K562 (cell line): ENCODE data around the gene LRP2. TPM values are rescaled to one million over a fixed set of nuclear protein-coding genes. Genes with fewer than 3 reads are reported as not detected.

ENCODE experiments used
- BHLHE40 ChIP-seq: IDR thresholded peaks from 2 replicates; pipeline ENCODE4 v1.6.1; 2011; ENCODE audit warnings: low read length, improper control_type of control experiment
- C11orf30 ChIP-seq: fragments of 450-650 bp; IDR thresholded peaks from 2 replicates; pipeline ENCODE4 v1.6.1; 2016; ENCODE audit warnings: low read depth, mild to moderate bottlenecking
- CTBP1 ChIP-seq: fragments of 450-650 bp; IDR thresholded peaks from 2 replicates; pipeline ENCODE4 v1.6.1; 2016; ENCODE audit warnings: borderline replicate concordance
- CTCF ChIP-seq, 3 experiments: IDR thresholded peaks in 2 of 3; conservative IDR thresholded peaks in 1 of 3; 2 replicates each; pipeline ENCODE4 v1.5.1; 2011 to 2012; ENCODE audit warnings: low read length in 3 of 3, mild to moderate bottlenecking in 3 of 3, control low read depth in 2 of 3, improper control_type of control experiment in 1 of 3, inconsistent platforms in 1 of 3, low read depth in 1 of 3, mixed read lengths in 1 of 3, moderate library complexity in 1 of 3; ENCODE audit not compliant: insufficient read depth in 2 of 3
- GATAD2A ChIP-seq: fragments of 450-650 bp; IDR thresholded peaks from 2 replicates; pipeline ENCODE4 v1.6.1; 2017
- HDAC2 ChIP-seq: fragments of 450-650 bp; IDR thresholded peaks from 2 replicates; pipeline ENCODE4 v1.6.1; 2016; ENCODE audit warnings: mild to moderate bottlenecking
- MIER1 ChIP-seq: fragments of 450-650 bp; IDR thresholded peaks from 2 replicates; pipeline ENCODE4 v1.6.1; 2016; ENCODE audit warnings: antibody characterized with exemption, mild to moderate bottlenecking, low read depth
- MNT ChIP-seq, 2 experiments: fragments of 450-650 bp; conservative IDR thresholded peaks; 2 replicates each; pipeline ENCODE4 v1.6.1; 2017; ENCODE audit warnings: mild to moderate bottlenecking in 2 of 2, moderate library complexity in 2 of 2
- MXI1 ChIP-seq: IDR thresholded peaks from 2 replicates; pipeline ENCODE4 v1.6.1; 2011; ENCODE audit warnings: low read depth, mild to moderate bottlenecking, improper control_type of control experiment, low read length
- NCOA1 ChIP-seq: fragments of 450-650 bp; IDR thresholded peaks from 2 replicates; pipeline ENCODE4 v1.6.1; 2016; ENCODE audit warnings: low read depth
- SIX5 ChIP-seq, 2 experiments: IDR thresholded peaks; 2 replicates each; pipeline ENCODE4 v1.6.1; 2011; ENCODE audit warnings: low read length in 2 of 2, borderline replicate concordance in 1 of 2, low read depth in 1 of 2, mild to moderate bottlenecking in 1 of 2, moderate library complexity in 1 of 2; ENCODE audit not compliant: insufficient read depth in 1 of 2
- TARDBP ChIP-seq: fragments of 450-650 bp; IDR thresholded peaks from 2 replicates; pipeline ENCODE4 v1.6.1; 2016
- ZBTB33 ChIP-seq: sonication (generic); formaldehyde crosslinking; IDR thresholded peaks from 2 replicates; pipeline ENCODE4 v1.8.1; 2023; ENCODE audit warnings: mild to moderate bottlenecking, missing genetic modification reagents
- ZNF12 ChIP-seq: sonication (generic); formaldehyde crosslinking; IDR thresholded peaks from 2 replicates; pipeline ENCODE4 v1.4.0; 2020; ENCODE audit warnings: mild to moderate bottlenecking, missing genetic modification reagents
- polyA plus RNA-seq, 8 experiments: library from polyadenylated mRNA; depleted of rRNA in 4 of 8; stranded (reverse) in 5 of 8; unstranded in 3 of 8; fragments of >200 nt; fragmentation: Nextera tagmentation in 2 of 8; fragmentation: Illumina TruSeq in 1 of 8; extraction: Ambion mirVana in 2 of 8; extraction: Trizol in 1 of 8; gene quantifications; 2 replicates each; pipeline versions ENCODE4 v1.2.1 to v1.2.3, GENCODE V29; 2011 to 2014; ENCODE audit warnings: inconsistent platforms in 1 of 8, missing spikeins in 1 of 8
- total RNA-seq, 7 experiments: library from RNA; depleted of rRNA in 6 of 7; stranded (reverse); fragments of >200 nt in 6 of 7; fragmentation: Illumina TruSeq in 2 of 7; extraction: Trizol in 2 of 7; gene quantifications; 2 replicates each; pipeline versions ENCODE4 v1.2.1 to v1.2.3, GENCODE V29; 2011 to 2021; ENCODE audit warnings: low replicate concordance in 1 of 7
- TF ChIP-seq, protein P1 (sequence below): IDR thresholded peaks from 2 replicates; pipeline ENCODE4 v1.6.1; 2016; ENCODE audit warnings: missing genetic modification characterization, missing compliant biosample characterization
- TF ChIP-seq, protein P2 (sequence below), 3 experiments: fragments of 200-800 bp in 1 of 3; fragments of 250-450 bp in 1 of 3; fragments of 450-650 bp in 1 of 3; sonication (Bioruptor Pico) in 1 of 3; sonication (Bioruptor generic) in 1 of 3; formaldehyde crosslinking in 1 of 3; IDR thresholded peaks; 2 replicates each; pipeline versions ENCODE4 v1.6.1 to v1.8.0; 2016 to 2022; ENCODE audit warnings: mild to moderate bottlenecking in 2 of 3, missing genetic modification characterization in 2 of 3, missing compliant biosample characterization in 1 of 3, moderate library complexity in 1 of 3

LRP2 gene
- total and polyA plus RNA-seq, 9 of the 15 experiments (the other 6 are each of a cell fraction or from before 2014, with no cell fraction given), result 0.04 to 0.18 (median 0.11) TPM; not detected in 1

DNA sequence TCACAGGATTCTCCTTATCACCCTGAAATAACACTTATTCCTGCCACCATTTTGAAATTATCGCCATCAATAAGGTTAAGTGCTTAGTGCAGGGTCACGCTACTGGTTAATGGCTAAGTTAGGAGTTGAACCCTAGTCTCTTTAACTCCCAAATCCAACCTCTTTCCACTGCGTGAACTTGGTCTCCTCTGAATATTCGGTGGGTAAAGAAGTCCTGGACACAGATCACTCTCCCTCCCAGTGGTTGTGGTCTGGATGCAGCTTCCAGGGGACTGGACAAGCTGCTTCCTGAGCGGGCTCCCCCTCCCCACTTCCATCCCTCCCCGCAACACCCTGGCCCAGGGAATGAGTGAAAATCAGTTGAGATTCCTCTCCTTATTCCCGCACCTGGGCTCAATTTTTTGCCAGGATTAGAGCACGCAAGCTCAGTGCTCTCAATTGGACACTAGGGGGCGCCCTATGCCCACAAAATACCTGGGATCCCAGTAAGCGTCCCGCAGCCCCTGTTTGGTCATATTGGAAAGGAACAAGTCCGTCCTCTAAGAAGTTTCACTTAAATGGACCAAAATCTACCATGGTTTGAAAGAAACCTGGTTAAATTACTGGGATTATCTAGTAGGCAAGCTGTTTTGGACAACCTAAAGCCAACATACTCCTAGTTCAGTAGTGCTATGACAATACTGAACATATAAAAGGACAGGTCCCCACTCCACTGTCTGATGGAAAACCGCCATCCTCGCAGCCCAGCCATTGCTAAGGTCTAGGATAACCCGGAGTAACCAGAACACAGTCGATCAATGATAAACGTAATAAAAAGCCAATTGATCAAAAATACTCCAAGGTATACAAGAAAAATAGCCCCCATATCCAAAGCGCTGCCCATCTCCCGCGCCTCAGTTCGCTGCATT, 252.6 kb downstream of the LRP2 start (continued):
- TF ChIP-seq ZBTB33 (CRISPR knock-in tag) (peak; percentile 16; the same call in 1 of the 2 replicates), HDAC2 (no peak), CTCF (IDR thresholded peaks at IDR 0.05 in 2 of 3, conservative IDR thresholded peaks at IDR 0.05 in 1 of 3; ENCODE audit: insufficient read depth in 2 of 3, low read depth in 1 of 3, low read length in 3 of 3) (peak; percentile 90 to 95 (median 95)), MIER1 (no peak), ZNF12 (no peak), NCOA1 (no peak), MNT (conservative IDR thresholded peaks at IDR 0.05) (no peak), BHLHE40 (0 out of 2 replicates have a peak, but pooled peaks have one; percentile 5), TARDBP (no peak), C11orf30 (no peak), CTBP1 (0 out of 2 replicates have a peak, but pooled peaks have one; percentile 19), SIX5 (IDR thresholded peaks at IDR 0.05; ENCODE audit: borderline replicate concordance in 1 of 2, insufficient read depth in 1 of 2, low read depth in 1 of 2, low read length in 2 of 2) (no peak), MXI1 (no peak), GATAD2A (no peak)
- TF ChIP-seq, protein P1, sequence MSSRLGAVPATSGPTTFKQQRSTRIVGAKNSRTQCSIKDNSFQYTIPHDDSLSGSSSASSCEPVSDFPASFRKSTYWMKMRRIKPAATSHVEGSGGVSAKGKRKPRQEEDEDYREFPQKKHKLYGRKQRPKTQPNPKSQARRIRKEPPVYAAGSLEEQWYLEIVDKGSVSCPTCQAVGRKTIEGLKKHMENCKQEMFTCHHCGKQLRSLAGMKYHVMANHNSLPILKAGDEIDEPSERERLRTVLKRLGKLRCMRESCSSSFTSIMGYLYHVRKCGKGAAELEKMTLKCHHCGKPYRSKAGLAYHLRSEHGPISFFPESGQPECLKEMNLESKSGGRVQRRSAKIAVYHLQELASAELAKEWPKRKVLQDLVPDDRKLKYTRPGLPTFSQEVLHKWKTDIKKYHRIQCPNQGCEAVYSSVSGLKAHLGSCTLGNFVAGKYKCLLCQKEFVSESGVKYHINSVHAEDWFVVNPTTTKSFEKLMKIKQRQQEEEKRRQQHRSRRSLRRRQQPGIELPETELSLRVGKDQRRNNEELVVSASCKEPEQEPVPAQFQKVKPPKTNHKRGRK (tag), result no peak
- TF ChIP-seq, protein P2, sequence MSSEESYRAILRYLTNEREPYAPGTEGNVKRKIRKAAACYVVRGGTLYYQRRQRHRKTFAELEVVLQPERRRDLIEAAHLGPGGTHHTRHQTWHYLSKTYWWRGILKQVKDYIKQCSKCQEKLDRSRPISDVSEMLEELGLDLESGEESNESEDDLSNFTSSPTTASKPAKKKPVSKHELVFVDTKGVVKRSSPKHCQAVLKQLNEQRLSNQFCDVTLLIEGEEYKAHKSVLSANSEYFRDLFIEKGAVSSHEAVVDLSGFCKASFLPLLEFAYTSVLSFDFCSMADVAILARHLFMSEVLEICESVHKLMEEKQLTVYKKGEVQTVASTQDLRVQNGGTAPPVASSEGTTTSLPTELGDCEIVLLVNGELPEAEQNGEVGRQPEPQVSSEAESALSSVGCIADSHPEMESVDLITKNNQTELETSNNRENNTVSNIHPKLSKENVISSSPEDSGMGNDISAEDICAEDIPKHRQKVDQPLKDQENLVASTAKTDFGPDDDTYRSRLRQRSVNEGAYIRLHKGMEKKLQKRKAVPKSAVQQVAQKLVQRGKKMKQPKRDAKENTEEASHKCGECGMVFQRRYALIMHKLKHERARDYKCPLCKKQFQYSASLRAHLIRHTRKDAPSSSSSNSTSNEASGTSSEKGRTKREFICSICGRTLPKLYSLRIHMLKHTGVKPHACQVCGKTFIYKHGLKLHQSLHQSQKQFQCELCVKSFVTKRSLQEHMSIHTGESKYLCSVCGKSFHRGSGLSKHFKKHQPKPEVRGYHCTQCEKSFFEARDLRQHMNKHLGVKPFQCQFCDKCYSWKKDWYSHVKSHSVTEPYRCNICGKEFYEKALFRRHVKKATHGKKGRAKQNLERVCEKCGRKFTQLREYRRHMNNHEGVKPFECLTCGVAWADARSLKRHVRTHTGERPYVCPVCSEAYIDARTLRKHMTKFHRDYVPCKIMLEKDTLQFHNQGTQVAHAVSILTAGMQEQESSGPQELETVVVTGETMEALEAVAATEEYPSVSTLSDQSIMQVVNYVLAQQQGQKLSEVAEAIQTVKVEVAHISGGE (CRISPR knock-in tag; IDR thresholded peaks at IDR 0.05), result no peak
